Prostate gland (tissue), 1 donor: ENCODE measurements around the gene CAB39.

Experiments
- POLR2A ChIP-seq: fragments of 450-650 bp; IDR thresholded peaks from one replicate; pipeline ENCODE4 v1.6.1; 2016; ENCODE audit warnings: antibody characterized with exemption, mild to moderate bottlenecking
- POLR2AphosphoS5 ChIP-seq: sonication (generic); formaldehyde crosslinking; IDR thresholded peaks from one replicate; pipeline ENCODE4 v1.6.1; 2017; ENCODE audit warnings: antibody characterized with exemption

GRCh38 chr2:230866756-230867523 lies 154.3 kb downstream of the CAB39 start:
- TF ChIP-seq POLR2A: no peak
- no peak for TF ChIP-seq POLR2AphosphoS5
